Measurements from ENCODE around the gene MC3R. TPM values are rescaled to one million over a fixed set of nuclear protein-coding genes. Genes with fewer than 3 reads are reported as not detected.

The MC3R gene
- total RNA-seq, 2 donors from 2014 or later = not detected

DNA sequence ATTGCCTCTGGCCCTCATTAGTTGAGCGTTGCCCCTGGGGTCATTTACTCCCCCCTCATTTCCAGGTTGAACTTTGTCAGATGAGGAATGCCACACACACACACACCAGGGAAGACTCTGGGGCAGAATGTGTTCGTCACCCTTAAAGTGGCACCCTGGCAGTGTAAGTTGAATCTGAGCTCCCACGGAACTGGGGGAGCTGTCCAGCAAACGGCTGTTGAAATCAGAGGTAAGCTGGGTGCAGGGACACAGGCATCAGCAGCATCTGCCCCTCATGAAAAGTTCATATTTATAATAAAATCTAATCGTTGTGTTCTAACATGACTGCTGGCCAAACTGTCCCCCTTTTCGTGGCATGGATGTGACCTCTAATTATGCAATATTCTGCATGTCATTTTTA is 4.3 kb upstream of the MC3R start:
- no peaks in the 10 kb centered on the region for H3K9me3 ChIP-seq
- intact Hi-C loops (cut with DNase I) = no loop called here
- WGBS = 22% methylated on average over 6 of the region's 6 CpGs
- no peak for DNase-seq (ENCODE audit: low spot score)
- H3K27ac ChIP-seq = no peak overlapping the region
- TF ChIP-seq, protein P1, sequence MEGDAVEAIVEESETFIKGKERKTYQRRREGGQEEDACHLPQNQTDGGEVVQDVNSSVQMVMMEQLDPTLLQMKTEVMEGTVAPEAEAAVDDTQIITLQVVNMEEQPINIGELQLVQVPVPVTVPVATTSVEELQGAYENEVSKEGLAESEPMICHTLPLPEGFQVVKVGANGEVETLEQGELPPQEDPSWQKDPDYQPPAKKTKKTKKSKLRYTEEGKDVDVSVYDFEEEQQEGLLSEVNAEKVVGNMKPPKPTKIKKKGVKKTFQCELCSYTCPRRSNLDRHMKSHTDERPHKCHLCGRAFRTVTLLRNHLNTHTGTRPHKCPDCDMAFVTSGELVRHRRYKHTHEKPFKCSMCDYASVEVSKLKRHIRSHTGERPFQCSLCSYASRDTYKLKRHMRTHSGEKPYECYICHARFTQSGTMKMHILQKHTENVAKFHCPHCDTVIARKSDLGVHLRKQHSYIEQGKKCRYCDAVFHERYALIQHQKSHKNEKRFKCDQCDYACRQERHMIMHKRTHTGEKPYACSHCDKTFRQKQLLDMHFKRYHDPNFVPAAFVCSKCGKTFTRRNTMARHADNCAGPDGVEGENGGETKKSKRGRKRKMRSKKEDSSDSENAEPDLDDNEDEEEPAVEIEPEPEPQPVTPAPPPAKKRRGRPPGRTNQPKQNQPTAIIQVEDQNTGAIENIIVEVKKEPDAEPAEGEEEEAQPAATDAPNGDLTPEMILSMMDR (IDR thresholded peaks at IDR 0.05) = no peak
- peaks cover 4% of the 10 kb centered on the region for H3K27me3 ChIP-seq (replicated peaks; ENCODE audit: insufficient read depth)
- H3K4me1 ChIP-seq (replicated peaks) = no peaks in the 10 kb centered on the region
- H3K36me3 ChIP-seq = no peaks in the 10 kb centered on the region
- H3K4me3 ChIP-seq = no peak overlapping the region

DNA sequence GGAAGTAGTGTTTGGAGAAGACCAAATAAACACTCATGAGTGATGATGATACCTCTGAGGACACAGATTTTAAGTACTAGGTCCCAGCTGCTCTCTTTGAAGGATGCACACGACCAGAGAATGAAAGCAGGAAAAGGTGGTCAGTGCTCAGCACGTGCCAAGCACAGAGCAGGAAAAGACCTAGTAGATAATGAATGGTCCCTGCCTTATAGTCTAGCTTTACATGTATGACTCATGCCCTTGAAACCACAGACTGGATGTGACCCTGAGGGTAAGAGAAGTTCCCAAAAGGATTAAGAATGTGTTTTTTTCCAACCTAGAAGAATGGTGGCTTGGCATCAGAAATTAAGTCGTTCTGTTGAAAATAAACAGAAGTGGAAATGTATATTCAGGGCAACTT is 2.8 kb upstream of the MC3R start:
- Histone ChIP-seq H3K36me3 (no peaks in the 10 kb centered on the region), H3K9me3 (no peaks in the 10 kb centered on the region), H3K4me3 (no peak overlapping the region), H3K27me3 (replicated peaks; ENCODE audit: insufficient read depth) (peaks cover 5% of the 10 kb centered on the region), H3K4me1 (replicated peaks) (no peaks in the 10 kb centered on the region), H3K27ac (no peak overlapping the region)
- DNase-seq (ENCODE audit: low spot score) = no peak
- intact Hi-C loops (cut with DNase I) = no loop called here
- 17% methylated on average over 3 of the region's 3 CpGs for WGBS
- TF ChIP-seq POLR2A (IDR thresholded peaks at IDR 0.05) = no peak
- TF ChIP-seq POLR2AphosphoS5 (IDR thresholded peaks at IDR 0.05) = no peak
- TF ChIP-seq, protein P1 (IDR thresholded peaks at IDR 0.05) = no peak

DNA sequence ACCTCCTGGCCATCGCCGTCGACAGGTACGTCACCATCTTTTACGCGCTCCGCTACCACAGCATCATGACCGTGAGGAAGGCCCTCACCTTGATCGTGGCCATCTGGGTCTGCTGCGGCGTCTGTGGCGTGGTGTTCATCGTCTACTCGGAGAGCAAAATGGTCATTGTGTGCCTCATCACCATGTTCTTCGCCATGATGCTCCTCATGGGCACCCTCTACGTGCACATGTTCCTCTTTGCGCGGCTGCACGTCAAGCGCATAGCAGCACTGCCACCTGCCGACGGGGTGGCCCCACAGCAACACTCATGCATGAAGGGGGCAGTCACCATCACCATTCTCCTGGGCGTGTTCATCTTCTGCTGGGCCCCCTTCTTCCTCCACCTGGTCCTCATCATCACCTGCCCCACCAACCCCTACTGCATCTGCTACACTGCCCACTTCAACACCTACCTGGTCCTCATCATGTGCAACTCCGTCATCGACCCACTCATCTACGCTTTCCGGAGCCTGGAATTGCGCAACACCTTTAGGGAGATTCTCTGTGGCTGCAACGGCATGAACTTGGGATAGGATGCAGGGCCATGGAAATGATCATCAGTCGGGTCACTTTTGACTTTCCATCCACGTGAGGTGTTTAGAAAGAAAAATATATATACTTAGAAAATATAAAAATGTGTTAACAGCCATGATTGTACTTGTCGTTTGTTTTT is 868 bp downstream of the MC3R start:
- Histone ChIP-seq H3K36me3 (no peaks in the 10 kb centered on the region), H3K4me3 (no peak overlapping the region), H3K4me1 (replicated peaks) (no peaks in the 10 kb centered on the region), H3K27ac (no peak overlapping the region), H3K27me3 (replicated peaks; ENCODE audit: insufficient read depth) (peaks cover 6% of the 10 kb centered on the region), H3K9me3 (no peaks in the 10 kb centered on the region)
- 66% methylated on average over 32 of the region's 32 CpGs for WGBS
- intact Hi-C loops (cut with DNase I) = no loop called here
- peak; percentile 12 for DNase-seq (ENCODE audit: low spot score)
- TF ChIP-seq, protein P1 (IDR thresholded peaks at IDR 0.05) = peak in 3 of 4 experiments; percentile 18 to 42 (median 27)
- no peak for TF ChIP-seq POLR2A (IDR thresholded peaks at IDR 0.05)
- no peak for TF ChIP-seq POLR2AphosphoS5 (IDR thresholded peaks at IDR 0.05)

DNA sequence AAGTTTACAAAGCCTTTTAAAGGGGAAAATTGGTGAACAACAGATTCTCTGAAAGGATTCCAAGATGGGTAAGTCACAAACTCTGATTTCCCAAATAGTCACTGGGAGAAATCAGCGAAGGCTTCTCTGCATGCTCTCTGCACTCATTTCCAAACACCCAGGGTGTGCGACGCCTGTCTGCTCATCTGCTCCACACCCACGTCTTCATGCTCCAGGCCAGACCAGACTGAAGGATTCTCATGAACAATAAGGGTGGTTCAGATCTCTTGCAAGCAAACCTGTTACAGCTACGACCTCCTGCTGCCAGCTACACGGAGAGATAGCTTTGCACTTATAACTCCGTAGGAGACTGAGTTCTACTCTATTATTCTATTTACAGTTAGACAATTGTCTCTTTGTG is 1.4 kb downstream of the MC3R start:
- TF ChIP-seq, protein P1 (IDR thresholded peaks at IDR 0.05) = no peak
- TF ChIP-seq POLR2AphosphoS5 (IDR thresholded peaks at IDR 0.05) (no peak), POLR2A (IDR thresholded peaks at IDR 0.05) (no peak)
- intact Hi-C loops (cut with DNase I) = no loop called here
- no peak overlapping the region for H3K27ac ChIP-seq

DNA sequence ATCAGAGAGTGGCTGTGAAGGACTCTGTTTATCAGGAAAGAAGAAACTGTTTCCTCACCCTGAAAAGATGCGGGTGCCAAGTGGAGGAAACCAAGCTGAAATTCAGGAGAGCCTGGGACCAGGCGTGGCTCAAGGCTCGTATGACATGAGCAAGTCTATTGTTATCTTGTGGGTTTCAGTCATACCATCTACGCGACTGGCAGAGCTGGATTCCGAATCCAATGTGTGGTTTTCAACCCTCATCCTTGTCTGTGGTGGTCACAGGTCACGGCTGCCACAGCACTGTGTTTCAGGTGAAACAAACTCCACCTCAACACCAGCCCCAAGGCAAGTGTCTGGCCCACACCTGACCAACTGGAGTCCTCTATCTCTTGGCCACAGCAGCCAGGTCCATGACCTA is 9.1 kb downstream of the MC3R start:
- TF ChIP-seq POLR2AphosphoS5 (IDR thresholded peaks at IDR 0.05) (no peak), POLR2A (IDR thresholded peaks at IDR 0.05) (no peak)
- TF ChIP-seq, protein P1 (IDR thresholded peaks at IDR 0.05) = no peak
- H3K36me3 ChIP-seq = no peaks in the 10 kb centered on the region
- H3K4me1 ChIP-seq (replicated peaks) = no peaks in the 10 kb centered on the region
- no peak overlapping the region for H3K27ac ChIP-seq
- no peak for DNase-seq (ENCODE audit: low spot score)
- no peak overlapping the region for H3K4me3 ChIP-seq
- WGBS = 73% methylated on average over 7 of the region's 7 CpGs
- intact Hi-C loops (cut with DNase I) = no loop called here
- H3K27me3 ChIP-seq (replicated peaks; ENCODE audit: insufficient read depth) = no peaks in the 10 kb centered on the region
- H3K9me3 ChIP-seq = no peaks in the 10 kb centered on the region

More for the DNA sequence above, 1.4 kb downstream of the MC3R start:
- H3K4me1 ChIP-seq (replicated peaks) = no peaks in the 10 kb centered on the region
- no peak for DNase-seq (ENCODE audit: low spot score)
- no peak overlapping the region for H3K4me3 ChIP-seq
- peaks cover 6% of the 10 kb centered on the region for H3K27me3 ChIP-seq (replicated peaks; ENCODE audit: insufficient read depth)
- 54% methylated on average over 7 of the region's 7 CpGs for WGBS
- H3K9me3 ChIP-seq = no peaks in the 10 kb centered on the region
- H3K36me3 ChIP-seq = no peaks in the 10 kb centered on the region

Measured in prostate gland (tissue), 2 donors.